Smooth muscle cell (in vitro differentiated cells): ENCODE data around the gene FOXRED1. TPM values are rescaled to one million over a fixed set of nuclear protein-coding genes. Genes with fewer than 3 reads are reported as not detected.

ENCODE experiments used
- DNase-seq: peaks from one replicate; lab custom pipeline; 2025; ENCODE audit not compliant: unreplicated experiment; lab: John Stamatoyannopoulos, UW
- H2AFZ ChIP-seq: fragments of 200-600 bp; sonication (generic); 2 replicates; pipeline ENCODE4 v1.6.0; 2016; ENCODE audit warnings: antibody characterized with exemption, low read depth, mild to moderate bottlenecking
- H3F3A ChIP-seq: fragments of 200-600 bp; sonication (generic); 2 replicates; pipeline ENCODE4 v1.6.0; 2017; ENCODE audit warnings: antibody characterized with exemption, low read depth
- H3K27ac ChIP-seq: fragments of 200-600 bp; sonication (generic); 2 replicates; pipeline ENCODE4 v1.5.1; 2016; ENCODE audit warnings: low read depth, mild to moderate bottlenecking
- H3K27me3 ChIP-seq: fragments of 200-600 bp; sonication (generic); 2 replicates; pipeline ENCODE4 v1.6.1; 2016; ENCODE audit warnings: low read depth, mild to moderate bottlenecking
- H3K36me3 ChIP-seq: fragments of 200-600 bp; sonication (generic); 2 replicates; pipeline ENCODE4 v1.5.1; 2016; ENCODE audit warnings: low read depth
- H3K4me1 ChIP-seq: fragments of 200-600 bp; sonication (generic); 2 replicates; pipeline ENCODE4 v1.5.1; 2016; ENCODE audit warnings: low read depth
- H3K4me2 ChIP-seq: fragments of 200-600 bp; sonication (generic); 2 replicates; pipeline ENCODE4 v1.6.0; 2016; ENCODE audit warnings: mild to moderate bottlenecking
- H3K4me3 ChIP-seq: fragments of 200-600 bp; sonication (generic); 2 replicates; pipeline ENCODE4 v1.5.1; 2016; ENCODE audit warnings: mild to moderate bottlenecking
- H3K79me2 ChIP-seq: fragments of 200-600 bp; sonication (generic); 2 replicates; pipeline ENCODE4 v1.6.0; 2016; ENCODE audit warnings: low read depth, mild to moderate bottlenecking
- H3K9ac ChIP-seq: fragments of 200-600 bp; sonication (generic); 2 replicates; pipeline ENCODE4 v1.6.0; 2016; ENCODE audit warnings: low read depth
- H3K9me3 ChIP-seq: fragments of 200-600 bp; sonication (generic); replicated peaks from 2 replicates; pipeline ENCODE4 v1.5.1; 2016; ENCODE audit warnings: low read depth
- H4K20me1 ChIP-seq: fragments of 200-600 bp; sonication (generic); 2 replicates; pipeline ENCODE4 v1.6.0; 2016; ENCODE audit warnings: low read depth
- WGBS: methylation state at CpG from one replicate; pipeline ENCODE4 v1.1.7; 2016; ENCODE audit warnings: low lambda C conversion rate; 5-methylcytosine and 5-hydroxymethylcytosine counted together
- polyA plus RNA-seq: library from polyadenylated mRNA; unstranded; fragments of >200 nt; fragmentation: Nextera tagmentation; extraction: Ambion mirVana; gene quantifications from 2 replicates; pipeline ENCODE4 v1.2.1, GENCODE V29; 2016
- total RNA-seq: library from RNA; depleted of rRNA; stranded (reverse); fragments of >200 nt; gene quantifications from 2 replicates; pipeline ENCODE4 v1.2.3, GENCODE V29; 2014
- TF ChIP-seq, protein P1 (sequence below): fragments of 200-600 bp; sonication (generic); IDR thresholded peaks from 2 replicates; pipeline ENCODE4 v1.5.1; 2017; ENCODE audit warnings: borderline replicate concordance, mild to moderate bottlenecking, antibody characterized with exemption; ENCODE audit not compliant: insufficient read depth, poor library complexity, severe bottlenecking

The FOXRED1 gene
- total and polyA plus RNA-seq, 2 experiments from 2014 or later, result 8.1 to 22.1 TPM

GRCh38 chr11:126284829-126285228, 15.9 kb downstream of the FOXRED1 start:
- peaks cover 5% of the 10 kb centered on the region for H3K4me1 ChIP-seq
- 54% methylated on average over 6 of the region's 6 CpGs for WGBS
- peak; percentile 18 for DNase-seq

DNA sequence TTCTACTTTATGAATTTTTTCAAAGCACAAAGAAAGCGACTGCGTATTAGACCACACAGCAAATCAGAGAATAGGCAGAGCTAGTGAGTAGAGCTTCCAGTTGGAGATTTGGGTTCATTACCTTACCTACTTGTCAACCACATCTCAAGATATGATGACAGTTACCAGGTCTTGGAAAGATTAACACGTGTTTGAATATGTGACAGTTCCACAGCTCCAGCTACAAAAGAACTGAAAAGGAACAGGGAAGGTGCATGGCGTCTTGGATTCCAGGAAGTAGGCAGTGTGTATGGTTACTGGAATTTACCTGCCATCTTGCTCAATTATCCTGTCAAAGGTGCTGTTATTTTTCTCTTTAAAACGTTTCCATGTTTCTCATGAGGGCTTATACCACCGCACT, 19.3 kb downstream of the FOXRED1 start:
- no peak overlapping the region for H2AFZ ChIP-seq
- no peak overlapping the region for H3K4me2 ChIP-seq
- no peaks in the 10 kb centered on the region for H3K4me1 ChIP-seq
- TF ChIP-seq, protein P1, sequence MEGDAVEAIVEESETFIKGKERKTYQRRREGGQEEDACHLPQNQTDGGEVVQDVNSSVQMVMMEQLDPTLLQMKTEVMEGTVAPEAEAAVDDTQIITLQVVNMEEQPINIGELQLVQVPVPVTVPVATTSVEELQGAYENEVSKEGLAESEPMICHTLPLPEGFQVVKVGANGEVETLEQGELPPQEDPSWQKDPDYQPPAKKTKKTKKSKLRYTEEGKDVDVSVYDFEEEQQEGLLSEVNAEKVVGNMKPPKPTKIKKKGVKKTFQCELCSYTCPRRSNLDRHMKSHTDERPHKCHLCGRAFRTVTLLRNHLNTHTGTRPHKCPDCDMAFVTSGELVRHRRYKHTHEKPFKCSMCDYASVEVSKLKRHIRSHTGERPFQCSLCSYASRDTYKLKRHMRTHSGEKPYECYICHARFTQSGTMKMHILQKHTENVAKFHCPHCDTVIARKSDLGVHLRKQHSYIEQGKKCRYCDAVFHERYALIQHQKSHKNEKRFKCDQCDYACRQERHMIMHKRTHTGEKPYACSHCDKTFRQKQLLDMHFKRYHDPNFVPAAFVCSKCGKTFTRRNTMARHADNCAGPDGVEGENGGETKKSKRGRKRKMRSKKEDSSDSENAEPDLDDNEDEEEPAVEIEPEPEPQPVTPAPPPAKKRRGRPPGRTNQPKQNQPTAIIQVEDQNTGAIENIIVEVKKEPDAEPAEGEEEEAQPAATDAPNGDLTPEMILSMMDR, result no peak
- no peak for DNase-seq
- no peaks in the 10 kb centered on the region for H3K36me3 ChIP-seq
- 90% methylated on average over 6 of the region's 6 CpGs for WGBS
- no peaks in the 10 kb centered on the region for H3K27me3 ChIP-seq
- H3F3A ChIP-seq, result peaks cover 8% of the 10 kb centered on the region
- no peaks in the 10 kb centered on the region for H3K9me3 ChIP-seq
- H3K9ac ChIP-seq, result no peak overlapping the region
- H3K79me2 ChIP-seq, result peaks cover 3% of the 10 kb centered on the region
- no peak overlapping the region for H3K27ac ChIP-seq
- H4K20me1 ChIP-seq, result peaks cover 5% of the 10 kb centered on the region
- H3K4me3 ChIP-seq, result no peak overlapping the region

More at GRCh38 chr11:126284829-126285228, 15.9 kb downstream of the FOXRED1 start:
- Histone ChIP-seq H3K79me2 (peaks cover 3% of the 10 kb centered on the region), H3F3A (peaks cover 4% of the 10 kb centered on the region), H3K4me2 (no peak overlapping the region), H3K9me3 (no peaks in the 10 kb centered on the region), H3K4me3 (no peak overlapping the region), H2AFZ (no peak overlapping the region), H3K9ac (no peak overlapping the region), H3K27me3 (no peaks in the 10 kb centered on the region), H3K36me3 (no peaks in the 10 kb centered on the region), H4K20me1 (peaks cover 5% of the 10 kb centered on the region), H3K27ac (no peak overlapping the region)
- TF ChIP-seq, protein P1, result no peak

GRCh38 chr11:126290887-126291286, 21.9 kb downstream of the FOXRED1 start:
- H3K27ac ChIP-seq, result peak overlapping the region; percentile 68
- no peaks in the 10 kb centered on the region for H3K27me3 ChIP-seq
- H3K4me2 ChIP-seq, result no peak overlapping the region
- H2AFZ ChIP-seq, result no peak overlapping the region
- peaks cover 8% of the 10 kb centered on the region for H3F3A ChIP-seq
- no peaks in the 10 kb centered on the region for H3K4me1 ChIP-seq
- H3K9me3 ChIP-seq, result no peaks in the 10 kb centered on the region
- DNase-seq, result no peak
- no peak overlapping the region for H3K9ac ChIP-seq
- H3K79me2 ChIP-seq, result no peaks in the 10 kb centered on the region
- no peak overlapping the region for H3K4me3 ChIP-seq
- TF ChIP-seq, protein P1, result no peak
- no peaks in the 10 kb centered on the region for H4K20me1 ChIP-seq
- H3K36me3 ChIP-seq, result no peaks in the 10 kb centered on the region
- WGBS, result 79% methylated on average over 12 of the region's 12 CpGs

GRCh38 chr11:126293726-126294125, 24.8 kb downstream of the FOXRED1 start:
- Histone ChIP-seq H3K4me1 (no peaks in the 10 kb centered on the region), H3K4me2 (no peak overlapping the region), H3K36me3 (no peaks in the 10 kb centered on the region), H2AFZ (no peak overlapping the region), H3K27ac (no peak overlapping the region), H3K27me3 (no peaks in the 10 kb centered on the region), H3F3A (peaks cover 8% of the 10 kb centered on the region), H3K79me2 (peaks cover 3% of the 10 kb centered on the region), H3K9me3 (no peaks in the 10 kb centered on the region), H3K9ac (no peak overlapping the region), H3K4me3 (no peak overlapping the region), H4K20me1 (no peaks in the 10 kb centered on the region)
- TF ChIP-seq, protein P1, result no peak
- no peak for DNase-seq
- 97% methylated on average over 5 of the region's 5 CpGs for WGBS
